Mucosa of descending colon (tissue), 3 donors: ENCODE results near the gene RB1. TPM values are rescaled to one million over a fixed set of nuclear protein-coding genes. Genes with fewer than 3 reads are reported as not detected.

Experiments used
- ATAC-seq: fragments of 200-7000 bp; cut with Tn5 transposase; one replicate; pipeline ENCODE4 v1.9.1; 2020; ENCODE audit warnings: mild to moderate bottlenecking, moderate library complexity
- DNase-seq, 3 donors: peaks; one replicate each; pipeline ENCODE4 v3.0.0-alpha.2; 2020
- H3K36me3 ChIP-seq: fragments of 200-600 bp; one replicate; pipeline ENCODE4 v1.8.0; 2021; ENCODE audit warnings: low read depth, mild to moderate bottlenecking
- H3K4me1 ChIP-seq: fragments of 200-600 bp; one replicate; pipeline ENCODE4 v1.8.0; 2021; ENCODE audit warnings: low read depth, mild to moderate bottlenecking
- H3K4me3 ChIP-seq: fragments of 200-600 bp; one replicate; pipeline ENCODE4 v1.8.0; 2021; ENCODE audit warnings: mild to moderate bottlenecking
- H3K9me3 ChIP-seq: fragments of 200-600 bp; one replicate; pipeline ENCODE4 v1.8.0; 2021; ENCODE audit warnings: mild to moderate bottlenecking
- CTCF ChIP-seq: fragments of 200-600 bp; IDR thresholded peaks from one replicate; pipeline ENCODE4 v1.8.0; 2022; ENCODE audit warnings: antibody characterized with exemption, mild to moderate bottlenecking
- intact Hi-C, 2 donors: fragments of 100-400 bp; cut with DNase I in 1 of 2; cut with micrococcal nuclease in 1 of 2; formaldehyde crosslinking; loops; one replicate each; pipeline versions ENCODE4 v1.11.0 to v1.11.1; 2022; cut with DNase I, micrococcal nuclease
- long read RNA-seq, 2 donors: library from polyadenylated mRNA; unstranded; transcript quantifications; one replicate each; pipeline ENCODE4 v2.0.0, GENCODE V29; 2019 to 2021
- total RNA-seq, 3 donors: library from RNA; stranded (reverse); fragmentation: NEBNext Ultra II Directional in 2 of 3; extraction: Animal tissue kit (Norgen Biotek cat#: 25700) in 2 of 3; gene quantifications; one replicate each; pipeline versions ENCODE4 v1.2.1 to v1.2.4, GENCODE V29; 2021 to 2023
- donor health status: DM: no; HTN: no; CAD: no; lungs with moderate emphysema.
- donor health status: DM: no; HTN: no; CAD: no.
- donor health status: DM: no; HTN: yes; CAD: no.

RB1 gene
- 10 to 100 TPM; 23.4 to 30.0 (median 29.3) TPM for total RNA-seq
- long read RNA-seq, donor 1, full-length matches to known transcripts: 9 of 15 reads
- long read RNA-seq, donor 1, partial matches to known transcripts: 2 of 15 reads
- long read RNA-seq, donor 1, other reads (novel, unspliced or antisense): 4 of 15 reads
- long read RNA-seq, donor 2, partial matches to known transcripts: 1 of 3 reads
- long read RNA-seq, donor 2, other reads (novel, unspliced or antisense): 2 of 3 reads

- intact Hi-C loops: no loop called here
- H3K4me1 ChIP-seq: peaks cover 11% of the 10 kb centered on the region
- DNase-seq (peak; percentile 93 to 95 (median 95)), ATAC-seq (peak; percentile 97)
- H3K9me3 ChIP-seq: no peaks in the 10 kb centered on the region
- no peak for TF ChIP-seq CTCF
- peak within 1 kb of the TSS; percentile 91 for H3K4me3 ChIP-seq
- H3K36me3 ChIP-seq: no peaks in the 10 kb centered on the region
Observed at GRCh38 chr13:48303359-48304142, at the start of gene RB1. RB1 (plus strand) TSS chr13:48303751; CDS start chr13:48303913, 162 bp downstream.

- no peak for TF ChIP-seq CTCF
- ATAC-seq (no peak), DNase-seq (no peak)
- Histone ChIP-seq H3K4me3 (no peak overlapping the region), H3K9me3 (no peaks in the 10 kb centered on the region), H3K4me1 (no peaks in the 10 kb centered on the region), H3K36me3 (peaks cover 6% of the 10 kb centered on the region)
- intact Hi-C loops: no loop called here
Observed at GRCh38 chr13:48253849-48254248, 49.7 kb upstream of the RB1 start.

GRCh38 chr13:48255090-48255489 is 48.5 kb upstream of the RB1 start:
- Histone ChIP-seq H3K36me3 (peaks cover 6% of the 10 kb centered on the region), H3K4me1 (no peaks in the 10 kb centered on the region), H3K4me3 (no peak overlapping the region), H3K9me3 (no peaks in the 10 kb centered on the region)
- no peak for TF ChIP-seq CTCF
- intact Hi-C loops: no loop called here
- no peak for DNase-seq
- ATAC-seq: no peak

- no peaks in the 10 kb centered on the region for H3K4me1 ChIP-seq
- no peak for TF ChIP-seq CTCF
- no peak for DNase-seq
- ATAC-seq: no peak
- intact Hi-C loops: no loop called here
- peaks cover 6% of the 10 kb centered on the region for H3K36me3 ChIP-seq
- H3K4me3 ChIP-seq: no peak overlapping the region
- H3K9me3 ChIP-seq: no peaks in the 10 kb centered on the region
Observed at GRCh38 chr13:48255954-48256353, 47.6 kb upstream of the RB1 start.

GRCh38 chr13:48258002-48258401 is 45.5 kb upstream of the RB1 start:
- Histone ChIP-seq H3K4me3 (no peak overlapping the region), H3K4me1 (no peaks in the 10 kb centered on the region), H3K9me3 (no peaks in the 10 kb centered on the region), H3K36me3 (peaks cover 6% of the 10 kb centered on the region)
- DNase-seq (no peak), ATAC-seq (no peak)
- TF ChIP-seq CTCF: no peak
- intact Hi-C loops: no loop called here
